SK-N-SH treated with all-trans-retinoic acid at 6 μM for 48 hours (cell line): ENCODE data around the gene NCAM2.

Source experiments
- CSRNP3 ChIP-seq: fragments of 250-450 bp; sonication (Bioruptor Pico); IDR thresholded peaks from 2 replicates; pipeline ENCODE4 v1.5.1; 2021; ENCODE audit warnings: mild to moderate bottlenecking, moderate library complexity
- RARB ChIP-seq: fragments of 250-450 bp; sonication (Bioruptor Pico); IDR thresholded peaks from 2 replicates; pipeline ENCODE4 v1.8.0; 2021; ENCODE audit warnings: mild to moderate bottlenecking, moderate library complexity
- ZFP3 ChIP-seq: fragments of 250-450 bp; sonication (Bioruptor Pico); IDR thresholded peaks from 2 replicates; pipeline ENCODE4 v1.5.0; 2020; ENCODE audit warnings: mild to moderate bottlenecking, moderate library complexity
- ZNF70 ChIP-seq: fragments of 450-650 bp; formaldehyde crosslinking; IDR thresholded peaks from 2 replicates; pipeline ENCODE4 v1.5.0; 2020; ENCODE audit warnings: mild to moderate bottlenecking, moderate library complexity
- TF ChIP-seq, protein P1 (sequence below): fragments of 250-450 bp; sonication (Bioruptor Pico); IDR thresholded peaks from 2 replicates; pipeline ENCODE4 v1.8.0; 2020; ENCODE audit warnings: mild to moderate bottlenecking, moderate library complexity, borderline replicate concordance

DNA sequence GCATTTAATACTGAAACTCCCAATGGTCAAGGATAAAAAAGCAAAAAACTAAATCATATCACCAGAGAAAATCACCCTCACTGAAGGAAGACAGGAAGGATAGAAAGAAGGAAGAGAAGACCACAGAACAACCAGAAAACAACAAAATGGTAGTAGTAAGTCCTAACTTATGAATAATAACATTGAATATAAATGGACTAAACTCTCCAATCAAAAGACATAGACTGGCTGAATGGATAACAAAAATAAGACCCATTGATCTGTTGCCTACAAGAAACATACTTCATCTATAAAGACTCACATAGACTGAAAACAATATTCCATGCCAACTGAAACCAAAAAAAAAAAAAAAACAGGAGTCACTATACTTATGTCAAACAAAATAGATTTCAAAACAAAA, 347.7 kb downstream of the NCAM2 start:
- TF ChIP-seq ZNF70 (CRISPR knock-in tag) (no peak), RARB (CRISPR knock-in tag) (no peak), CSRNP3 (no peak), ZFP3 (CRISPR knock-in tag) (no peak)
- TF ChIP-seq, protein P1, sequence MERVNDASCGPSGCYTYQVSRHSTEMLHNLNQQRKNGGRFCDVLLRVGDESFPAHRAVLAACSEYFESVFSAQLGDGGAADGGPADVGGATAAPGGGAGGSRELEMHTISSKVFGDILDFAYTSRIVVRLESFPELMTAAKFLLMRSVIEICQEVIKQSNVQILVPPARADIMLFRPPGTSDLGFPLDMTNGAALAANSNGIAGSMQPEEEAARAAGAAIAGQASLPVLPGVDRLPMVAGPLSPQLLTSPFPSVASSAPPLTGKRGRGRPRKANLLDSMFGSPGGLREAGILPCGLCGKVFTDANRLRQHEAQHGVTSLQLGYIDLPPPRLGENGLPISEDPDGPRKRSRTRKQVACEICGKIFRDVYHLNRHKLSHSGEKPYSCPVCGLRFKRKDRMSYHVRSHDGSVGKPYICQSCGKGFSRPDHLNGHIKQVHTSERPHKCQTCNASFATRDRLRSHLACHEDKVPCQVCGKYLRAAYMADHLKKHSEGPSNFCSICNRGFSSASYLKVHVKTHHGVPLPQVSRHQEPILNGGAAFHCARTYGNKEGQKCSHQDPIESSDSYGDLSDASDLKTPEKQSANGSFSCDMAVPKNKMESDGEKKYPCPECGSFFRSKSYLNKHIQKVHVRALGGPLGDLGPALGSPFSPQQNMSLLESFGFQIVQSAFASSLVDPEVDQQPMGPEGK: no peak
